ENCODE measurements around the gene RNF225. TPM values are rescaled to one million over a fixed set of nuclear protein-coding genes. Genes with fewer than 3 reads are reported as not detected.

The RNF225 gene
- total and polyA plus RNA-seq, 2 donors (not counting 3 experiments of a cell fraction or from before 2014, with no cell fraction given), result 0.58 TPM; not detected in 1

DNA sequence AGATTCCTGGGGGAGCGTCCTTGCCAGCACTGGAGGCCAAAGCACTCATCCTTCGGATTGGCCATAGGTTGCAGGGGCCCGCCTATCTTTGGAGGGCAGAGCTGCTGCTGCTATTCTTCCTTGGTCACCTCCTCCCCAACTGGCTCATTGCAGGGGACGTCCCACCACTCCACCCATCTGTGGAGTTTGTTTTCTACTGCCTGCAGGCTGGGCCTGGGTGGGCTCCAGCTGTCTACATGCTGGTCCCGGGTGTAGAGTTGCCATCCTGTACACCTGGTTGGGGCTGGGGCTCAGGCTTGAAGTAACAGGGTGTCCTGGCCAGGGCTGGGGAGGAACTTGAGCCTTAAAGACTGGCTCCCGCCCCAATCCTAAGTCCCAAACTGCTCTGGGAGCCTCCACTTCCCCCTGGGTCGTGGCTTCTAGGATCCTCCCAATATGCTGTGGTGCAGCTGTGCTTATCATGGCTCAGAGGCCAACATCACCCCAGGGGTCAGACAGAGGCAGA, 2.1 kb downstream of the RNF225 start:
- intact Hi-C loops (cut with micrococcal nuclease), result no loop called here
- DNase-seq (ENCODE audit: low read depth, low spot score), result no peak
- Histone ChIP-seq H3K4me3 (replicated peaks in 1 of 3; ENCODE audit: insufficient read depth in 1 of 3, low read depth in 1 of 3, low read length in 3 of 3) (no peak overlapping the region), H3K36me3 (ENCODE audit: control insufficient read depth in 2 of 2, extremely low read depth in 1 of 2, insufficient read depth in 2 of 2, low read length in 2 of 2) (peaks cover 6 to 21% of the 10 kb centered on the region in 2 experiments), H3K9me3 (replicated peaks; ENCODE audit: control insufficient read depth, insufficient read depth, low read length) (no peaks in the 10 kb centered on the region), H3K9me1 (replicated peaks; ENCODE audit: control insufficient read depth, extremely low read depth, insufficient read depth, low read length) (no peaks in the 10 kb centered on the region), H3K4me1 (ENCODE audit: control insufficient read depth, extremely low read depth, insufficient read depth, low read length) (peaks cover 12% of the 10 kb centered on the region), H2AFZ (ENCODE audit: low read depth, low read length) (no peak overlapping the region), H3K79me2 (ENCODE audit: control insufficient read depth, insufficient read depth, low read length) (peaks cover under 1% of the 10 kb centered on the region), H3K27me3 (ENCODE audit: control insufficient read depth in 2 of 2, insufficient read depth in 2 of 2, low read length in 2 of 2) (no peaks in the 10 kb centered on the region), H3K27ac (ENCODE audit: insufficient read depth, low read depth, low read length) (no peak overlapping the region), H3K4me2 (ENCODE audit: insufficient read depth, low read length) (no peak overlapping the region), H4K20me1 (replicated peaks; ENCODE audit: control insufficient read depth, extremely low read depth, insufficient read depth, low read length) (no peaks in the 10 kb centered on the region), H3K9ac (replicated peaks; ENCODE audit: extremely low read depth, insufficient read depth, low read length) (no peak overlapping the region)
- CTCF ChIA-PET, result no interaction called here
- BruUV-seq (replicated peaks), result no TSS peak
- TF ChIP-seq, protein P1, sequence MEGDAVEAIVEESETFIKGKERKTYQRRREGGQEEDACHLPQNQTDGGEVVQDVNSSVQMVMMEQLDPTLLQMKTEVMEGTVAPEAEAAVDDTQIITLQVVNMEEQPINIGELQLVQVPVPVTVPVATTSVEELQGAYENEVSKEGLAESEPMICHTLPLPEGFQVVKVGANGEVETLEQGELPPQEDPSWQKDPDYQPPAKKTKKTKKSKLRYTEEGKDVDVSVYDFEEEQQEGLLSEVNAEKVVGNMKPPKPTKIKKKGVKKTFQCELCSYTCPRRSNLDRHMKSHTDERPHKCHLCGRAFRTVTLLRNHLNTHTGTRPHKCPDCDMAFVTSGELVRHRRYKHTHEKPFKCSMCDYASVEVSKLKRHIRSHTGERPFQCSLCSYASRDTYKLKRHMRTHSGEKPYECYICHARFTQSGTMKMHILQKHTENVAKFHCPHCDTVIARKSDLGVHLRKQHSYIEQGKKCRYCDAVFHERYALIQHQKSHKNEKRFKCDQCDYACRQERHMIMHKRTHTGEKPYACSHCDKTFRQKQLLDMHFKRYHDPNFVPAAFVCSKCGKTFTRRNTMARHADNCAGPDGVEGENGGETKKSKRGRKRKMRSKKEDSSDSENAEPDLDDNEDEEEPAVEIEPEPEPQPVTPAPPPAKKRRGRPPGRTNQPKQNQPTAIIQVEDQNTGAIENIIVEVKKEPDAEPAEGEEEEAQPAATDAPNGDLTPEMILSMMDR (IDR thresholded peaks at IDR 0.05; ENCODE audit: extremely low read depth in 1 of 2, insufficient read depth in 1 of 2, low read depth in 1 of 2, low read length in 2 of 2), result no peak
- TF ChIP-seq MAX (IDR thresholded peaks at IDR 0.05; ENCODE audit: insufficient read depth, insufficient read length) (no peak), JUN (IDR thresholded peaks at IDR 0.05; ENCODE audit: borderline replicate concordance, insufficient read depth, insufficient read length, low read depth) (no peak), MYC (IDR thresholded peaks at IDR 0.05; ENCODE audit: low read depth, low read length) (no peak), FOS (IDR thresholded peaks at IDR 0.05; ENCODE audit: borderline replicate concordance, insufficient read depth, low read length) (no peak), POLR2AphosphoS5 (IDR thresholded peaks at IDR 0.05; ENCODE audit: insufficient read depth, low read depth, low read length) (no peak), POLR2A (IDR thresholded peaks at IDR 0.05; ENCODE audit: low read depth, low read length) (no peak), GATA2 (IDR thresholded peaks at IDR 0.05; ENCODE audit: insufficient read depth, insufficient read length, low read depth, low read length) (no peak), EZH2 (IDR thresholded peaks at IDR 0.05; ENCODE audit: borderline replicate concordance, low read depth, low read length, severe bottlenecking) (no peak)
- dilution Hi-C loops (cut with MboI; ENCODE audit: extremely low pct_ligation_motif_present, low sequenced_read_pairs), result no loop called here
- no peak for FAIRE-seq
- POLR2A ChIA-PET, result no interaction called here

Data from endothelial cell of umbilical vein (primary cell).